ENCODE results near the gene MED9. TPM values are rescaled to one million over a fixed set of nuclear protein-coding genes. Genes with fewer than 3 reads are reported as not detected.
"Not testable (repeated sequence)": the region's sequence is repeated elsewhere in the genome, so short reads cannot be mapped to it uniquely, and the experiment has no call there.

The MED9 gene, protein sequence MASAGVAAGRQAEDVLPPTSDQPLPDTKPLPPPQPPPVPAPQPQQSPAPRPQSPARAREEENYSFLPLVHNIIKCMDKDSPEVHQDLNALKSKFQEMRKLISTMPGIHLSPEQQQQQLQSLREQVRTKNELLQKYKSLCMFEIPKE
- total RNA-seq: 10 to 100 TPM; 17.8 to 20.6 TPM

DNA sequence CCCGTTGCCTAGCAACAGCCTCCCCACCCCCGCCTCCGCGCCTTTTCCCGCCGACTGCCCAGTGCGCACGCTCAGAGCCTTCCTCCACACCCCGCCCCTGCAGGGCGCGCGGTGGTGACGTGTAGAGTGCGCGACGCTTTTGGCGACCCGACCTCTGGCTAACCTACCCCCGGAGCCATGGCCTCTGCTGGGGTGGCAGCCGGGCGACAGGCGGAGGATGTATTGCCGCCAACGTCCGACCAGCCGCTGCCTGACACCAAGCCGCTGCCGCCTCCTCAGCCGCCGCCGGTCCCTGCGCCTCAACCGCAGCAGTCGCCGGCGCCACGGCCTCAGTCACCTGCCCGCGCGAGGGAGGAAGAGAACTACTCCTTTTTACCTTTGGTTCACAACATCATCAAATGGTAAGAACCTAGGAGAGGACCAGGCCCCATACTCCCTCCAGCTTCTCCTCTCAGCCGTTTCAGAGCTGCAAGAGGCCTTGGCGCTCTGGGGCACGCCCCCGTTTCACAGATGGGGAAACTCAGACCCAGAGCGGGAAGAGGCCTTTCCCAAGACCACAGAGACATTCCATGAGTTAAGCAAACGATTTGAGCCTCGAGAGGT, at the start of gene MED9:
MED9 (plus strand) TSS at position 136 of the 603 bp plus-strand sequence; CDS start at position 178, 42 bp downstream.
- DNase-seq: peak; percentile 96
- peak within 1 kb of the TSS; percentile 92 for H3K4me3 Mint-ChIP-seq
- POLR2A ChIA-PET: interaction anchor here (0.5 to 1.0 kb wide), 2 partner anchors 85 to 152 kb away, joined by 3 to 5 read pairs; no protein-coding TSS in a partner anchor
- peaks cover 22% of the 10 kb centered on the region for H3K27me3 Mint-ChIP-seq
- H3K36me3 Mint-ChIP-seq: peaks cover 7% of the 10 kb centered on the region
- no peaks in the 10 kb centered on the region for H3K9me3 Mint-ChIP-seq
- H3K27ac Mint-ChIP-seq: peak within 1 kb of the TSS; percentile 88
- peak; percentile 99 for ATAC-seq (ENCODE audit: low read depth)
- H3K4me1 Mint-ChIP-seq: peaks cover 36% of the 10 kb centered on the region

DNA sequence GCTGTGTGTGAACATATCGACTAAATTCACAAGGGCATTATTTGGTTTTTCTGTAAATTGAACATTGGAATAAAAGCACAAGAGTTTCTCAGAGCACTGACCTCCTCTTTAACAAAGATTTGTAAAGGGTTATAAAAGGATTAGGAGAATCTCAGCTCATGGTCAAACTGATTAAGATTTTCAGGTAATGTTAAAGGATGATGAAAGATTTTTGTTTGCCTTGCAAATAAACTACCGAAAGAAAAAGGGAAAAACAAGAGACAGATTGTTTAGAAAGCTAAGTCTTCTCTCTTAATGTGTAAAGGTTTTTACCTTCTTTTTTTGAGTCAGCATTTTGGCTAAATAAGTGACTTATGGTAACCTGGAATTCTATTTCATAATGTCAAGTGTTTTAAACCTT, 47.6 kb upstream of the MED9 start:
- POLR2A ChIA-PET: no interaction called here
- H3K9me3 Mint-ChIP-seq: peaks cover 4% of the 10 kb centered on the region
- H3K27ac Mint-ChIP-seq: no peak overlapping the region
- no peak overlapping the region for H3K4me3 Mint-ChIP-seq
- no peak for DNase-seq
- H3K4me1 Mint-ChIP-seq: no peaks in the 10 kb centered on the region
- H3K27me3 Mint-ChIP-seq: peaks cover 36% of the 10 kb centered on the region
- no peak for ATAC-seq (ENCODE audit: low read depth)
- H3K36me3 Mint-ChIP-seq: no peaks in the 10 kb centered on the region

DNA sequence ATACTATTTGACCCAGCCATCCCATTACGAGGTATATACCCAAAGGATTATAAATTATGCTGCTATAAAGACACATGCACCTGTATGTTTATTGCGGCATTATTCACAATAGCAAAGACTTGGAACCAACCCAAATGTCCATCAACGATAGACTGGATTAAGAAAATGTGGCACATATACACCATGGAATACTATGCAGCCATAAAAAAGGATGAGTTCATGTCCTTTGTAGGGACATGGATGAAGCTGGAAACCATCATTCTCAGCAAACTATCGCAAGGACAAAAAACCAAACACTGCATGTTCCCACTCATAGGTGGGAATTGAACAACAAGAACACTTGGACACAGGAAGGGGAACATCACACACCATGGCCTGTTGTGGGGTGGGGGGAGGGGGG, 45.9 kb upstream of the MED9 start:
- DNase-seq; H3K9me3 Mint-ChIP-seq; H3K36me3 Mint-ChIP-seq; H3K27ac Mint-ChIP-seq; H3K4me1 Mint-ChIP-seq; ATAC-seq (ENCODE audit: low read depth); POLR2A ChIA-PET; H3K4me3 Mint-ChIP-seq: not testable (repeated sequence)
- H3K27me3 Mint-ChIP-seq: peaks cover 36% of the 10 kb centered on the region

DNA sequence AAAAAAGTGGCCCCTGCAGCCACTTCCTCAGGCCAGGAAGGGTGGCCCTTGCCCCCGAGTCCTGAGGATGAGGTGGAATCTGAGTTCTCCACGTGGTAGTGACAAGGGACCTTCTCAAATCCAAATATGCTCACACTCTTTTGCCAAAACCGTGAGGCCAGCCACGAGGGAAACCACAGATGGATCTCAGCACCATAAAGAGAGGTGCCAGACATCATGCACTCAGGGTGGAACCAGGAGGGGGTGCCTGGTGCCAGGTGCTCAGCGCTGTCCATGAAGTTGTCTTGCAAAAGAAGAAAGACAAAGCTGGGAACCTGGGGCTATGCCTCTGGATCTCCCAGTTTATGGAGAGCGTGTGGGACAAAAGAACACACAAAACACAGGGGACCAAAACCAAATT, 45.2 kb upstream of the MED9 start:
- peaks cover 4% of the 10 kb centered on the region for H3K9me3 Mint-ChIP-seq
- POLR2A ChIA-PET: no interaction called here
- ATAC-seq (ENCODE audit: low read depth): no peak
- H3K27me3 Mint-ChIP-seq: peaks cover 34% of the 10 kb centered on the region
- no peaks in the 10 kb centered on the region for H3K36me3 Mint-ChIP-seq
- no peak for DNase-seq
- no peak overlapping the region for H3K27ac Mint-ChIP-seq
- H3K4me1 Mint-ChIP-seq: no peaks in the 10 kb centered on the region
- H3K4me3 Mint-ChIP-seq: no peak overlapping the region

DNA sequence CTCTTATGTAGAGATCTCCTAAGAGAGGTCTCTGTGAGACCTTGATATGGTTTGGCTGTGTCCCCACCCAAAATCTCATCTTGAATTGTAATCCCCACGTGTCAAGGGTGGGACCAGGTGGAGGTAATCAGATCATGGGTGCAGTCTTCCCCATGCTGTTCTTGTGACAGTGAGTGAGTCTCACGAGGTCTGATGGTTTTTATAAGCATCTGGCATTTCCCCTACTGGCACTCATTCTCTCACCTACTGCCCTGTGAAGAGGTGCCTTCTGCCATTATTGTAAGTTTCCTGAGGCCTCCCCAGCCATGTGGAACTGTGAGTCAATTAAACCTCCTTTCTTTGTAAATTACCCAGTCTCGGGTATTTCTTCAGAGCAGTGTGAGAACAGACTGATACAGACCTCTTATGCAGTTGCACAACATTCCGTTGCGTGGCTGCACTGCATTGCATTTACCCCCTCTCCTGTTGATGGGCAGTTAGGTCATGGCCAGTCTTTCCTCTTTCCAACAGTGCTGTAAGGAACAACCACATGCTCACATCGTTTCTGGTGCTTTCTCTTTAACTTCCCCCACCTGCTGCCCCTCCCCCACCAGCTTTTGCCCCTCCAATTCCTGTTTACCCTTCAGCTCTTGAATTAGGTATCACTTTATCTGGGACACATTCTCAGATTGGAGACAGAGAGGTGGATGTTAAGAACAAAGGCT, 43.6 kb upstream of the MED9 start:
- Mint-ChIP-seq H3K4me1 (no peaks in the 10 kb centered on the region), H3K9me3 (peaks cover 4% of the 10 kb centered on the region), H3K27ac (no peak overlapping the region), H3K4me3 (no peak overlapping the region), H3K27me3 (peaks cover 29% of the 10 kb centered on the region), H3K36me3 (no peaks in the 10 kb centered on the region)
- no peak for DNase-seq
- POLR2A ChIA-PET: no interaction called here
- ATAC-seq (ENCODE audit: low read depth): no peak

DNA sequence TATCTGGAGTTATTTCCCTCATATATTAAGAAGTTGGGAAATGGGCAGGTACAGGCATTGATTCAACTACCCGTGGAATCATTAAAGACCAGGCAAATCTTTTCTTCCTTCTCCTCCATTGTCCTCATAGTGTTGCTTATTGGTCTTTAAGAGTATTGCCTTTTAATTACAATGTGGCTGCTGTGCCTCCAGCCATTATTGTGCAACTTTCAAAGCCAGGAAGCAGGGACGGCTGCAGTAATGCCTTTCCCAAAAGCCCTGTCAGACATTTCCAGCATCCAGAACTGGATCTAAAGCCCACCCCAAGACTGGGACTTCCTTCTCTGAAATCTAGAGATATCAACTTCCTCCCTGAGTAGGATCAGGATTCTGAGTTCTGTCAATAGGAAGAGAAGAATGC, 42.3 kb upstream of the MED9 start:
- no peak overlapping the region for H3K4me3 Mint-ChIP-seq
- H3K9me3 Mint-ChIP-seq: peaks cover 4% of the 10 kb centered on the region
- POLR2A ChIA-PET: no interaction called here
- H3K27ac Mint-ChIP-seq: no peak overlapping the region
- peaks cover 18% of the 10 kb centered on the region for H3K27me3 Mint-ChIP-seq
- no peaks in the 10 kb centered on the region for H3K36me3 Mint-ChIP-seq
- DNase-seq (no peak), ATAC-seq (ENCODE audit: low read depth) (no peak)
- peaks cover under 1% of the 10 kb centered on the region for H3K4me1 Mint-ChIP-seq

DNA sequence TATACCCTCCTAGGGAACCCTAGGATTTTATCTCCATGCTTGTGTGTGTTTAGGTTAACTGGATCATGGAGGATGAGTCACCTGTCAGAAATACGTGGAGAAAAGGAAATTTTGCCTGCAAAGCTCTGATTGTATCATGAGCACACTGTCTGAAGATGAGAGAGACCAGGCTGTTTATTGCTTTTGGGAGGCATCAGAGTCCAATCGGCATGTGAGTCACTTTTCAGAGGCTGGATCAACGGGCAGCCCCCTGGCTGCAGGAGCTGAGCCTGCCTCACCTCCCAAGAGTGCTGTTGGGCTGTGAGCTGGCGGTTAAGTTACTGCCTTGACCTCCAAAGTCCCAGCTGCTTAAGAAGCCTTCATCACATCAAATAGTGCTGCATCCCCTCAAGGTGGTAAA, 41.5 kb upstream of the MED9 start:
- no peak overlapping the region for H3K4me3 Mint-ChIP-seq
- ATAC-seq (ENCODE audit: low read depth) (no peak), DNase-seq (no peak)
- H3K36me3 Mint-ChIP-seq: no peaks in the 10 kb centered on the region
- H3K4me1 Mint-ChIP-seq: peaks cover 6% of the 10 kb centered on the region
- peaks cover 11% of the 10 kb centered on the region for H3K27me3 Mint-ChIP-seq
- no peaks in the 10 kb centered on the region for H3K9me3 Mint-ChIP-seq
- H3K27ac Mint-ChIP-seq: no peak overlapping the region
- POLR2A ChIA-PET: no interaction called here

DNA sequence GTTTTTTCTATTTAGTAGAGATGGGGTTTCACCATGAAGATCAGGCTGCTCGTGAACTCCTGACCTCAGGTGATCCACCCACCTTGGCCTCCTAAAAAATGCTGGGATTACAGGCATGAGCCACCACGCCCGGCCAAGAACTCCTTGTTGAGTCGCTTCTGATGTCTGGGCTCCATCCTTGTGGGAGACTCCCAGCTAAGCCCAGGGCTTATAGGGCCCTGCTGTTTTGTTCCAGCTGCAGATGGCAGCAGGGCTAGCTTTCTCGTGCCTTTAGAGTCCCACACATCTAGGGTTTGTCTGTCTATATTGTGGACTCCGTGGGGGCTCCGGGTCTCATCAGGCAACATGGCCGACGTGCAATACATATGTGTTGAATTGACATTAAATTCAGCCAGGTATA, 39.3 kb upstream of the MED9 start:
- no peaks in the 10 kb centered on the region for H3K9me3 Mint-ChIP-seq
- POLR2A ChIA-PET: no interaction called here
- H3K27ac Mint-ChIP-seq: no peak overlapping the region
- H3K4me1 Mint-ChIP-seq: peaks cover 6% of the 10 kb centered on the region
- no peak for ATAC-seq (ENCODE audit: low read depth)
- H3K27me3 Mint-ChIP-seq: peaks cover 6% of the 10 kb centered on the region
- no peak for DNase-seq
- H3K36me3 Mint-ChIP-seq: no peaks in the 10 kb centered on the region
- H3K4me3 Mint-ChIP-seq: no peak overlapping the region

DNA sequence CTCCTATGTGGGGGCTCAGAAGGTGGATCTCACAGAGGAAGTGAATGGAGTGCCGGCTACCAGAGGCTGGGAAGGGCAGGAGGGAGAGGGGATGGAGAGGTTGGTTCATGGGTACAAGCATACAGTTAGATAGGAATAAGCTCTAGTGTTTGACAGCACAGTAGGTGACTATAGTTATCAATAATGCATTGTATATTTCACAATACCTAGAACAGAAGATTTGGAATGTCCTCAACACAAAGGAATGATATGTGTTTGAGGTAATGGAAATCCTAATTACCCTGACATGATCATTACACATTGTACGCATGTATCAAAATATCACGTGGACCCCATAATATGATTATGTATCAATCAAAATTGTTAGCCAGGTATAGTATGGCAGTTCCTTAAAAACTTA, 38.9 kb upstream of the MED9 start:
- no peak overlapping the region for H3K27ac Mint-ChIP-seq
- peaks cover 6% of the 10 kb centered on the region for H3K27me3 Mint-ChIP-seq
- POLR2A ChIA-PET: no interaction called here
- no peaks in the 10 kb centered on the region for H3K36me3 Mint-ChIP-seq
- DNase-seq: no peak
- peaks cover 6% of the 10 kb centered on the region for H3K4me1 Mint-ChIP-seq
- no peak for ATAC-seq (ENCODE audit: low read depth)
- H3K4me3 Mint-ChIP-seq: no peak overlapping the region
- H3K9me3 Mint-ChIP-seq: no peaks in the 10 kb centered on the region

DNA sequence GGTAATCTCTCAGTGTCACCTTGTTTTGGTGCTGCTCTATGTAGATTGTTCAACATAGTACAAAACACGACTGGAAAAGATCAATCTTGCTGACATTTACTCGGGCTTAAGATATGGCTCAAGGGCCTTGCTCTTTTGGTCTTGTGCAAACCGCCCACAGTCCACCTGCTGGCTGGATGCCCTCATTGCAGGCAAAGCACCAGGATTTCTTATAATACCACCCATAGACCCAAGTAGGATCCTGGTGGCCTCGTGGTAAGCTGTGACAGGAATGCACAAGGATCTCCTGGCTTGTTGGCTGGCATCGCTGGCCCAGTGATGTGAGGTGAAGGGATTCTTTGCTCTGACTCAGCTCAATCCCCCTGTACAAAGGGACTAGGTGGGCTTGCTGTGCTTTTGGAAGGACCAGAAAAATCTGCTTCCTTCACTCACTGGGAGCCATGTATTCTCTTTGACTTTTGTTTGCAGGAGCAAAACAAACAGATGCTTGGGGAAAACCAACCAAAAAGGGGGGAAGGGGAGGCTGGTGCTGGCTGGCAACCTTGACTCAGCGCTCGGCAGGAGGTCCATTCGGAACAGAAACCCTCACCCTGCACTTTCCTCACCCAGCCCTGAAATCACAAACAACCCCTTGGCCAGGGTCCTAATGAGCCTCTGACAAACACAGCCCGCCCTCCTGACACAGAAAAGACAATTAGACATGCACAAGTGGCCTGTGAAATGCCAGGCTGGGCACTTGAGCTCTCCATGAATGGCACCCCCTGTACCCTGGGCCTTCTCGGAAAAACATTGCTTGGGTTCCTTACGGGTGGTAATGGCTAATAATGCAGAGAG, 36.6 kb upstream of the MED9 start:
- ATAC-seq (ENCODE audit: low read depth) (peak; percentile 61), DNase-seq (peak; percentile 78)
- Mint-ChIP-seq H3K4me1 (peaks cover 6% of the 10 kb centered on the region), H3K27ac (no peak overlapping the region), H3K27me3 (peaks cover 2% of the 10 kb centered on the region), H3K9me3 (no peaks in the 10 kb centered on the region), H3K4me3 (no peak overlapping the region), H3K36me3 (no peaks in the 10 kb centered on the region)
- POLR2A ChIA-PET: no interaction called here

DNA sequence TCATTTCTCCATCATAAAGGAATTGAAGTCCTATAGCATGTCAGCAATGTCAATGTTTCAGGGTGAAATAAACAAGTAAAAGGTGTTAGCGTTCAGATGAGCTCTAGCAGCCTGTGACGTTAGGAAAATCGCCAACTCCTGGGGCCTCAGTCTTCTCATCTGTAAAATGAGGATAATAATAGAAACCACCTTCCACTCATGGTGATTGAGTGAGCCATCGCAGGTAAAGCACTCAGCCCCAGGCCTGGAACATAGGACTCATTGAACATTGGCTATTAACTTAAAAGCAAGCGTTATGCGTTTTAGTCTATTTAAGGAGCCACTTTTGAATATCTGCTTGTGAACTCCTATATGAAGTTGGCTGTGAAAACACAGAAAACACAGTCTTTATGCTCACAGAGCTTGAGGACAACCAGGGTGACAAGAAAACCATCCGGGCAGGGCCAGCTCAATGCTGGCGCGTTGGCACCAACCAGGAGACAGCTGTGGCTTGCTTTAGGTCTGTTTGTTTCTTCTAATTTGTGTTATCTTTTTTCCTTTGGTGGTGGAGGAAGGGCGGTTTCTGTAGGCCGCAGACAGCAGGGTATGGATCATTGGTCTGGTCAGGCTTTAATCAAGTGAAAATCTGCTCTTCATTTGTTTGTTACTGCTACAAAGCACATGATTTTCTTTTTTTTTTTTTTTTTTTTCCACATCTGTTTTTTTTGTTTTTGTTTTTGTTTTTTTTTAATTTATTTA, 35.7 kb upstream of the MED9 start:
- Mint-ChIP-seq H3K27ac (no peak overlapping the region), H3K4me1 (peaks cover 6% of the 10 kb centered on the region), H3K36me3 (no peaks in the 10 kb centered on the region), H3K4me3 (no peak overlapping the region), H3K27me3 (peaks cover 2% of the 10 kb centered on the region), H3K9me3 (no peaks in the 10 kb centered on the region)
- ATAC-seq (ENCODE audit: low read depth) (no peak), DNase-seq (no peak)
- POLR2A ChIA-PET: no interaction called here

DNA sequence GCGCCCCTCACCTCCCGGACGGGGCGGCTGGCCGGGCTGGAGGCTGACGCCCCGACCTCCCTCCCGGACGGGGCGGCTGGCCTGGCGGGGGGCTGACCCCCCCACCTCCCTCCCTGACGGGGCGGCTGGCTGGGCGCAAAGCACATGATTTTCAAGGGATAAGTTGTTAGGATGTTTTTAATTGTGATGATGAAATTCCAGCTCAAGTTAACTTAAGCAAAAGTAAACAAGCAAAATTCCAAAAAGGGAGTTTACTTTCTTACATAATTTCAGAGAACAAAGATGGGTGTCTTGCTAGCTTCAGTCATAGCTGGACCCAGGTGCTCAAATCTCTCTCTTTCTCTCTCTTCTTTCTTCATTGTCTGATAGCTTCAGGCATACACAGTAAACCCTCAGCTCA, 33.6 kb upstream of the MED9 start:
- ATAC-seq (ENCODE audit: low read depth) (no peak), DNase-seq (no peak)
- Mint-ChIP-seq H3K9me3 (no peaks in the 10 kb centered on the region), H3K4me1 (peaks cover 6% of the 10 kb centered on the region), H3K27ac (no peak overlapping the region), H3K4me3 (no peak overlapping the region), H3K27me3 (peaks cover 3% of the 10 kb centered on the region), H3K36me3 (no peaks in the 10 kb centered on the region)
- POLR2A ChIA-PET: no interaction called here

DNA sequence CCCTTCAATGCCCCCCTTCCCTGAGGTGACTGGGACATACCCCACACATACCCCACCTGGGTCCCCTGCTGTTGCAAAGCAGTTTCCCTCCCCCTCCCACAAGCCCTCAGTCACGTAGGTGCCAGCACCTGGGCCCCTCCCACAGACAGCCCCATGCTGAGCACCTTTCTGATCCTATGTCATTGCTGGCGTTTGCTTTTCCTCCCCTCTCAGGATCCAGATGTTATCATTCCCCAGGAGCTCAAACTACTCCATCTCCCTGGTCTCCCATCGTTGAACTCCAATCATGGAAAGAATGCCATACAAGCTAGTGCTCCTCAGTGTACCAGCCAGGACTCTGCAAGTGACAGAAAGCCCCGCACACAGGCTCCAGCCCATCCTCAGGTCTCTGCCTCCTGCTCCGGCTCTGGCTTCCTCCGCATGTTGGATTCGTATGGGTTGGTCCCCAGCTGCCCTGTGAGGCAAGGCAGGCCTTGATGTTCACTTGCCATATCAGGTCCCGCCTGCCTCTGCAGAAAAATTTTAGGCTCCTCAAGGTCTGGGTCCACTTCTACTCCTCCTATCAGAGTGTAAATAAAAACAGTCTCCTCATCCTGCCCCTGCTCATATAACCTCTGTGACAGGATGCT, 31.4 kb upstream of the MED9 start:
- Mint-ChIP-seq H3K9me3 (no peaks in the 10 kb centered on the region), H3K4me1 (no peaks in the 10 kb centered on the region), H3K36me3 (no peaks in the 10 kb centered on the region), H3K27ac (no peak overlapping the region), H3K4me3 (no peak overlapping the region), H3K27me3 (peaks cover 2% of the 10 kb centered on the region)
- DNase-seq (no peak), ATAC-seq (ENCODE audit: low read depth) (no peak)
- POLR2A ChIA-PET: no interaction called here

Data from activated naive CD8-positive, alpha-beta T cell treated with anti-CD3 and anti-CD28 coated beads, Interleukin-2, amount 10 ng/mL, durations not matched to agents 7 days and 5 days (primary cell).